ENCODE data around the gene ARID1B. TPM values are rescaled to one million over a fixed set of nuclear protein-coding genes. Genes with fewer than 3 reads are reported as not detected.
A peak's percentile ranks its signal among the peaks of the same experiment; 100 is the strongest.

The ARID1B gene
- total and polyA plus RNA-seq, 10 donors, result 17.7 to 223 (median 141) TPM

DNA sequence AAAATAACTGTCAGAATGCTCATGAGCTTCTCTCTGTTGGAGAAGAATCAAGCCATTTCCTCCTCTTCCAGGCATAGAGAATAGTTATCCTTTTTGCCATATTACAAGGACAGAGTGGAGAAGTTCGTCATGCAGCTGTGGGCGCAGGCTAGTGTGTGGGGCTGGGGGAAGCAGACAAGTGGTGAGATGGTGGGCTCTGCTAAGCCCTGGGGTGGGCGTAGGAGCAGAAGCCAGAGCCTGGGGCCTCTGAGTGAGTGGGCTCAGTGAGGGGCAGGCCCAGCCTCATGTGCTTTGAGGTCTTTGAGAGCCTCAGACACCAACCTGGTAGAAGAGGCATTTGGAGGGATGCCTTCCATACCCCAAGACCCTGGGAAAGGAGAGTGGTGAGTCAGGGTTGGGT lies 19.4 kb downstream of the ARID1B start:
- WGBS, 5 donors, result 69 to 85% (median 80%) methylated on average over 3 of the region's 3 CpGs
- Histone ChIP-seq H3K9me3 (no peaks in the 10 kb centered on the region), H3K36me3 (peaks cover 0 to 16% (median 2%) of the 10 kb centered on the region in 6 donors), H3K27ac (peak overlapping the region in 1 of 8 donors; percentile 8), H3K27me3 (replicated peaks in 1 of 7) (no peaks in the 10 kb centered on the region), H3K4me3 (no peak overlapping the region), H3K4me1 (peaks cover 30 to 100% (median 79%) of the 10 kb centered on the region in 6 donors)
- no peak for DNase-seq
- intact Hi-C loops (cut with DNase I; ENCODE audit: low total_unique reads), result no loop called here
- TF ChIP-seq POLR2AphosphoS5 (IDR thresholded peaks at IDR 0.05) (no peak), POLR2A (IDR thresholded peaks at IDR 0.05) (no peak)
- TF ChIP-seq, protein P1, sequence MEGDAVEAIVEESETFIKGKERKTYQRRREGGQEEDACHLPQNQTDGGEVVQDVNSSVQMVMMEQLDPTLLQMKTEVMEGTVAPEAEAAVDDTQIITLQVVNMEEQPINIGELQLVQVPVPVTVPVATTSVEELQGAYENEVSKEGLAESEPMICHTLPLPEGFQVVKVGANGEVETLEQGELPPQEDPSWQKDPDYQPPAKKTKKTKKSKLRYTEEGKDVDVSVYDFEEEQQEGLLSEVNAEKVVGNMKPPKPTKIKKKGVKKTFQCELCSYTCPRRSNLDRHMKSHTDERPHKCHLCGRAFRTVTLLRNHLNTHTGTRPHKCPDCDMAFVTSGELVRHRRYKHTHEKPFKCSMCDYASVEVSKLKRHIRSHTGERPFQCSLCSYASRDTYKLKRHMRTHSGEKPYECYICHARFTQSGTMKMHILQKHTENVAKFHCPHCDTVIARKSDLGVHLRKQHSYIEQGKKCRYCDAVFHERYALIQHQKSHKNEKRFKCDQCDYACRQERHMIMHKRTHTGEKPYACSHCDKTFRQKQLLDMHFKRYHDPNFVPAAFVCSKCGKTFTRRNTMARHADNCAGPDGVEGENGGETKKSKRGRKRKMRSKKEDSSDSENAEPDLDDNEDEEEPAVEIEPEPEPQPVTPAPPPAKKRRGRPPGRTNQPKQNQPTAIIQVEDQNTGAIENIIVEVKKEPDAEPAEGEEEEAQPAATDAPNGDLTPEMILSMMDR (IDR thresholded peaks at IDR 0.05 in 8 of 11, conservative IDR thresholded peaks at IDR 0.05 in 3 of 11), result no peak

DNA sequence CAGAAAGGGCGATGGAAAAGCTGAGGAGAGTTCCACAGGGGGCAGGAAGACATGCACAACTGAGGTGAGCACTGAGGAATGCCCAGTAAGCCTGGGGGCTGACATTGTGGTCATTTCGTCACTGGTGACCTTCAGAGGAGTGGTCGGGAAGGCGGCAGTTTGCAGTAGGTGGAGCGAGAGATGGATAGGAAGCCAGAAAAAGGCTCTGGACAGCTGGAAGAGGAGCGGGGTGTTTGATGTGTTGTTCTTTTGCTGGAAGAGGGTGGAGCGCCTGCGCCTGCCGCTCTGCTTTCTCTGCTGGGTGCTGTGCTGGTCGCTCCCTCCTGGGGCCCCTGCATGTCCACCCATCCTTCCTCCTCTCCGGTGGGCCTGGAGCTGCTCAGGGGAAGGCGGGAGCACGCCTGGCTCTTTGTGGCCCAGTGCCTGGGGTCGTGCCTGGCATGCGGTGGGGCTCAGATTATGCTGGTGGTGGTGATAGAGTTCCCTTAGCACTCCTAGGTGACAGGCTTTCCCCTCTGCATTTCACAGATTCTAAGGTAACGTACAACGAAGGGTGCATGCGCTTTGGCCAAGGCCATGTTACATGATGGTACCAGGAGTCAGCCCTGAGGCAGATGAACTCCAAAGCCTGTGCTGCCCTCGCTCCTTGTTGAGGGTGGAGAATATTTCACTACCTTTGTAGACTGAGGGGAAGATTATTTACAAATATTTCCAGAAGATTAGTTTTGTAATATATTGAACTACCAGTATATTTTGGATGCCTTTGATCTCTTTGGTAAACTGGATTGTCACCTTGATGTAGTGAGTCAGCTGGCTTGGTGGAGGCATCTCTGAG lies 20.9 kb downstream of the ARID1B start:
- Histone ChIP-seq H3K4me1 (peaks cover 30 to 100% (median 81%) of the 10 kb centered on the region in 6 donors), H3K4me3 (no peak overlapping the region), H3K36me3 (peaks cover 0 to 16% (median 2%) of the 10 kb centered on the region in 6 donors), H3K9me3 (no peaks in the 10 kb centered on the region), H3K27ac (no peak overlapping the region), H3K27me3 (replicated peaks in 1 of 7) (no peaks in the 10 kb centered on the region)
- 91 to 97% (median 94%) methylated on average over 18 to 19 of the region's 19 CpGs for WGBS, 5 donors
- intact Hi-C loops (cut with DNase I; ENCODE audit: low total_unique reads), result no loop called here
- no peak for TF ChIP-seq POLR2A (IDR thresholded peaks at IDR 0.05)
- TF ChIP-seq, protein P1 (IDR thresholded peaks at IDR 0.05 in 8 of 11, conservative IDR thresholded peaks at IDR 0.05 in 3 of 11), result no peak
- no peak for TF ChIP-seq POLR2AphosphoS5 (IDR thresholded peaks at IDR 0.05)
- no peak for DNase-seq

DNA sequence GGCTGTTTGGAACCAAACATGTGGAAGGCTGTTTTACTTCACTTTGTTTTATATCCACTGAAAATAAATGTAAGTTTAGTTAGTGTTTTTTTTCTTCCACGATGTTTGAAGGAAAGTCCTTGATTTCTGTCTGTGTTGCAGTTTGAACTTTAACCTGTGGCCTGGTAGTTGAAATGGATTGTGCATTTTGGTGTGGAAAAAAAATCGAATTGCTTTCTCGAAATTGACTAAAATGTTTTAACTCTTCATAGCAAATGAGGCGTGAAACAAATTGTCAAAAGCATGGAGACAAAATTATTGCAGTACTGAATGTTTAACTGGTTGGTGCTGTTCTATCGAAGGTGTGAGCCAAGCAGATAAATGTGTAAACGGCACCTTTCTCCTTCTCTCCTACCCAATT lies 24.5 kb downstream of the ARID1B start:
- intact Hi-C loops (cut with DNase I; ENCODE audit: low total_unique reads), result no loop called here
- WGBS, 5 donors, result 61 to 78% (median 71%) methylated on average over 6 of the region's 6 CpGs
- H3K4me3 ChIP-seq, result no peak overlapping the region
- H3K27ac ChIP-seq, result no peak overlapping the region
- DNase-seq, result no peak
- no peaks in the 10 kb centered on the region for H3K27me3 ChIP-seq (replicated peaks in 1 of 7)
- no peak for TF ChIP-seq POLR2AphosphoS5 (IDR thresholded peaks at IDR 0.05)
- H3K36me3 ChIP-seq, result peaks cover 0 to 16% (median 2%) of the 10 kb centered on the region in 6 donors
- H3K9me3 ChIP-seq, result no peaks in the 10 kb centered on the region
- peaks cover 6 to 99% (median 57%) of the 10 kb centered on the region in 6 donors for H3K4me1 ChIP-seq

DNA sequence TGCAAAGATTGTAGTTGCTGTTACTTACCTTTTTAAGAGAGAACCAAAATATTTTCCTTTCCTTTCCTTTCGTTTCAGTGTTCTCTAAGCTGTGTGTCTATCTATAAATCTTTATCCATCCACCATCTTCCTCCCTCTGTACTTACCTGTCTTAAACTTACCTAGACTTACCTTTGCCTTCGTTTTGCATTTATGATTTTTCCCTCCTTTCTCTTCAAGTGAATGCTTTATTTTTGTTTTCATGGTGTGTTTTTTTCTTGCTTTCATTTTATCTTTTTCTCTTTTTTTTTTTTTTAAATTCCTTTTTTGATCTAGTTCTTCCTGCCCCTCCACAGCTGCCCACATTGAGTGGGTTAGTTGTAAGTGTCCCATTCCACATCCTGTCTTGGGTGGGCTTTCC lies 26.2 kb downstream of the ARID1B start:
- DNase-seq, result no peak
- H3K36me3 ChIP-seq, result peaks cover 0 to 7% (median 0%) of the 10 kb centered on the region in 6 donors
- H3K27ac ChIP-seq, result no peak overlapping the region
- H3K9me3 ChIP-seq, result no peaks in the 10 kb centered on the region
- TF ChIP-seq POLR2AphosphoS5 (IDR thresholded peaks at IDR 0.05) (no peak), POLR2A (IDR thresholded peaks at IDR 0.05) (no peak)
- TF ChIP-seq, protein P1 (IDR thresholded peaks at IDR 0.05 in 8 of 11, conservative IDR thresholded peaks at IDR 0.05 in 3 of 11), result no peak
- 71 to 83% (median 78%) methylated on average over 2 of the region's 2 CpGs for WGBS, 5 donors
- no peaks in the 10 kb centered on the region for H3K27me3 ChIP-seq (replicated peaks in 1 of 7)
- intact Hi-C loops (cut with DNase I; ENCODE audit: low total_unique reads), result no loop called here
- H3K4me3 ChIP-seq, result no peak overlapping the region
- H3K4me1 ChIP-seq, result peaks cover 8 to 99% (median 62%) of the 10 kb centered on the region in 6 donors
